ENCODE data around the gene SLC27A6.

DNA sequence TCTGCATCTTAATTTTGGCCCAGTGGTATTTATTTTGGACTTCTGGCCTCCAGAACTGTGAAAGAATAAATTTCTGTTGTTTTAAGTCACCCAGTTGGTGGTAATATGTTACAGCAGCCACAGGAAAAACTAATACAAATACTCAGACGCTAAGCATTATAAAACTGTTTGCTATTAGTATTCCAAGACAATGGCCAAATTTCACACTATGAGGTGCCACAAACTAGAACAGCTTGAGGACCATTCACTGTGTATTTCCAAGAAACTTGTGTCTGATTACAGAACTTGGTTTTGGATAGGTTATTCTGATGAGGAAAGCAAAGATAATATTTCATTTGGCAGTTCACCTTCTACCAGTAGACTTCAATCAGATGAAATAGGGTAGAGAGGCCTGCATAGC lies 113.0 kb downstream of the SLC27A6 start:
- TF ChIP-seq, protein P1, sequence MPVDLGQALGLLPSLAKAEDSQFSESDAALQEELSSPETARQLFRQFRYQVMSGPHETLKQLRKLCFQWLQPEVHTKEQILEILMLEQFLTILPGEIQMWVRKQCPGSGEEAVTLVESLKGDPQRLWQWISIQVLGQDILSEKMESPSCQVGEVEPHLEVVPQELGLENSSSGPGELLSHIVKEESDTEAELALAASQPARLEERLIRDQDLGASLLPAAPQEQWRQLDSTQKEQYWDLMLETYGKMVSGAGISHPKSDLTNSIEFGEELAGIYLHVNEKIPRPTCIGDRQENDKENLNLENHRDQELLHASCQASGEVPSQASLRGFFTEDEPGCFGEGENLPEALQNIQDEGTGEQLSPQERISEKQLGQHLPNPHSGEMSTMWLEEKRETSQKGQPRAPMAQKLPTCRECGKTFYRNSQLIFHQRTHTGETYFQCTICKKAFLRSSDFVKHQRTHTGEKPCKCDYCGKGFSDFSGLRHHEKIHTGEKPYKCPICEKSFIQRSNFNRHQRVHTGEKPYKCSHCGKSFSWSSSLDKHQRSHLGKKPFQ (CRISPR knock-in tag; IDR thresholded peaks at IDR 0.05; ENCODE audit: insufficient replicate concordance), result no peak
- TF ChIP-seq, protein P2, sequence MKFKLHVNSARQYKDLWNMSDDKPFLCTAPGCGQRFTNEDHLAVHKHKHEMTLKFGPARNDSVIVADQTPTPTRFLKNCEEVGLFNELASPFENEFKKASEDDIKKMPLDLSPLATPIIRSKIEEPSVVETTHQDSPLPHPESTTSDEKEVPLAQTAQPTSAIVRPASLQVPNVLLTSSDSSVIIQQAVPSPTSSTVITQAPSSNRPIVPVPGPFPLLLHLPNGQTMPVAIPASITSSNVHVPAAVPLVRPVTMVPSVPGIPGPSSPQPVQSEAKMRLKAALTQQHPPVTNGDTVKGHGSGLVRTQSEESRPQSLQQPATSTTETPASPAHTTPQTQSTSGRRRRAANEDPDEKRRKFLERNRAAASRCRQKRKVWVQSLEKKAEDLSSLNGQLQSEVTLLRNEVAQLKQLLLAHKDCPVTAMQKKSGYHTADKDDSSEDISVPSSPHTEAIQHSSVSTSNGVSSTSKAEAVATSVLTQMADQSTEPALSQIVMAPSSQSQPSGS (CRISPR knock-in tag; IDR thresholded peaks at IDR 0.05), result no peak
- TF ChIP-seq GPBP1L1 (CRISPR knock-in tag; IDR thresholded peaks at IDR 0.05) (no peak), SIN3A (IDR thresholded peaks at IDR 0.05; ENCODE audit: borderline replicate concordance, low read depth, low read length) (no peak), RORA (CRISPR knock-in tag; IDR thresholded peaks at IDR 0.05) (no peak), ZFX (CRISPR knock-in tag; IDR thresholded peaks at IDR 0.05; ENCODE audit: low read depth) (no peak), CTCF (CRISPR knock-in tag; IDR thresholded peaks at IDR 0.05) (no peak), ATF4 (CRISPR knock-in tag; IDR thresholded peaks at IDR 0.05) (no peak)
